ENCODE results near the gene SLCO2A1.
A peak's percentile ranks its signal among the peaks of the same experiment; 100 is the strongest.

Gene SLCO2A1

DNA sequence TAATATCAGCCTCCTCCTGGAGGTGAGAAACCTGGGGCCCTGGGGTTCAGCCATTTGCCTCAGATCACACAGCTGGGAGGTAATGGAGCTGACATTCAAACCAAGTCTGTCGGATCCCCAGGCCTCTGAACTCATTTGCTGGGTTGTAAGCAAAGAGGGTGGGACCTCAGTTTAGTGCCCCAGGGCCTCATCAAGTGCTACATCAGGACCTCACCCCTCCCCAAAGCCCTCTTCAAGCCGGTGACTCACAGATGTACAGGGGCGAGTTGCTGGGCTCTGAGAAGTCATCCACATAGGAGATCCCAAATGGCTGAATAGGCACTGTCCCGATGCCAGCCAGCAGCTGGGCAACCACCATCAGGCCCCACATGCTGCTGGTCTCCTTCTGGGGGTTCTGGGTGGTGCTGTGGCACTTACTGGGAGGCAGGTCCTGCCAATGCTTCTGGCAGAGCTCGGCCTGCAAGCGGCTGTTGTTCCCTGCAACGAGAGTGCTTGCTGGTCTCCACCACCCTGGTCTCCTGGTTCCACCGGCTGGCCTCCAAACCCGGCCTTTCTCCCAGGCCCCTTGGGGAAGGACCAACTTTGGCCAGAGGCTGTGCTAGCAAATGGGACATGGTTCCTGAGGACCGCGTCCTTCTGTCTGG is 74.9 kb downstream of the SLCO2A1 start:
- TF ChIP-seq, protein P1, sequence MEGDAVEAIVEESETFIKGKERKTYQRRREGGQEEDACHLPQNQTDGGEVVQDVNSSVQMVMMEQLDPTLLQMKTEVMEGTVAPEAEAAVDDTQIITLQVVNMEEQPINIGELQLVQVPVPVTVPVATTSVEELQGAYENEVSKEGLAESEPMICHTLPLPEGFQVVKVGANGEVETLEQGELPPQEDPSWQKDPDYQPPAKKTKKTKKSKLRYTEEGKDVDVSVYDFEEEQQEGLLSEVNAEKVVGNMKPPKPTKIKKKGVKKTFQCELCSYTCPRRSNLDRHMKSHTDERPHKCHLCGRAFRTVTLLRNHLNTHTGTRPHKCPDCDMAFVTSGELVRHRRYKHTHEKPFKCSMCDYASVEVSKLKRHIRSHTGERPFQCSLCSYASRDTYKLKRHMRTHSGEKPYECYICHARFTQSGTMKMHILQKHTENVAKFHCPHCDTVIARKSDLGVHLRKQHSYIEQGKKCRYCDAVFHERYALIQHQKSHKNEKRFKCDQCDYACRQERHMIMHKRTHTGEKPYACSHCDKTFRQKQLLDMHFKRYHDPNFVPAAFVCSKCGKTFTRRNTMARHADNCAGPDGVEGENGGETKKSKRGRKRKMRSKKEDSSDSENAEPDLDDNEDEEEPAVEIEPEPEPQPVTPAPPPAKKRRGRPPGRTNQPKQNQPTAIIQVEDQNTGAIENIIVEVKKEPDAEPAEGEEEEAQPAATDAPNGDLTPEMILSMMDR (IDR thresholded peaks at IDR 0.05) = no peak
- H3K27ac ChIP-seq = no peak overlapping the region
- no peak overlapping the region for H3K4me3 ChIP-seq
- no peak for DNase-seq (ENCODE audit: low spot score)

DNA sequence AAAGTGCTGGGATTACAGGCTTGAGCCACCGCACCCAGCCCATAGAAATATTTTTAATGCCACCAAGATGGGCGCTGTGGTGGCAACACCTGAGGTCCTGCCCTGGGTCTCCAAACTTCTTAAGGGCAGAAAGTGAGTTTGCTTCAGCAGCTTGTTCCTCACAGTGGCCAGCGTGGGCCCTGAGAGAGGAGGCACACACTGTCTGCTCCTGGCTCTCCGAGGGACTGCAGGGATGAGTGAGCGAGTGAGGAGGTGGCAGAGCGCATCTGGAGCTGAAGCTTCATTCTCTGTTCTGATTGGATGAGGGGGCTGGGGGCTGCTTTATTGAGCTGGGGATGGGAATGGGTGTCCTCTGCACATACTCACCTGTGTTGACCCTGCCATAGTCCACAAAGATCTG is 76.4 kb downstream of the SLCO2A1 start:
- no peak overlapping the region for H3K4me3 ChIP-seq
- DNase-seq (ENCODE audit: low spot score) = no peak
- H3K27ac ChIP-seq = no peak overlapping the region
- TF ChIP-seq, protein P1 (IDR thresholded peaks at IDR 0.05) = no peak

DNA sequence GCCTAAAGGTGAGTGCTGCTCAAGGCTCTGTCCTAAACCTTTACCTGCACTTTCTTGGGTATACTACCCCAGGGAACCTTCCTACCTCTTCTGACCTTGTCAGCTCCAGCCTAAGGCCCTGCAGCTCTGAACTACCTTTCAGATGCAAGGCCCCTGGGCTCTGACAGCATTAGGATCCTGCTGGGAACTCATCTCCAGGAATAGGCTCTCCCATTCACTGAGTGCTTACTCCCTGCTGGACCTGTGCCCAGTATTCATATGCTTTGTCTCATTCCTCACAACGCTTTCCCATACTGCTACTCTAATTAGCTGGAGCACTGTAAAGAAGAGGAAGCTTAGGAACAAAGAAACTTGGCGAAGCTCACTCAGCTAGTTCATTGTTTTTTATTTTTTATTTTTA is 80.3 kb downstream of the SLCO2A1 start:
- TF ChIP-seq, protein P1 (IDR thresholded peaks at IDR 0.05) = no peak
- H3K4me3 ChIP-seq = no peak overlapping the region
- DNase-seq (ENCODE audit: low spot score) = no peak
- peak overlapping the region in 1 of 2 donors; percentile 22 for H3K27ac ChIP-seq

DNA sequence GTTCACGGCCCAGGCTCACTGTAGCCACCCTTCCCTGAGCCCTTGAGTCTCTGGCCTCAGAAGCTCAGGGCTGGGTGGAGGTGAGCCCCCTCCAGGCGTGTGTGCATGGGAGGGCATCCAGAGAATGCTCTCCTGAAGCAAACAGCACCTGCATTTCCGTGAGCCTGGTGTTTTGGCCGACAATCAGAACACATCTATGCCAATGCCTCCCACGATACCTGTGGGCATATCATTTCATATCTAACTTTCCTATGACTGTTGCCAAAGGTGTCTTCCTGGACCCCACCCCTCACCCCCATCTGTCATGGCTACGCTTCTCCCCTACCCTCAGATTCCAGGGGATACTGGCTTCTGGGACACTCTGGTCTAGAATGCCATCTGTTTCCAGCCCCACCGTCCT is 80.7 kb downstream of the SLCO2A1 start:
- peak overlapping the region in 1 of 2 donors; percentile 22 for H3K27ac ChIP-seq
- no peak for DNase-seq (ENCODE audit: low spot score)
- TF ChIP-seq, protein P1 (IDR thresholded peaks at IDR 0.05) = no peak
- H3K4me3 ChIP-seq = no peak overlapping the region

DNA sequence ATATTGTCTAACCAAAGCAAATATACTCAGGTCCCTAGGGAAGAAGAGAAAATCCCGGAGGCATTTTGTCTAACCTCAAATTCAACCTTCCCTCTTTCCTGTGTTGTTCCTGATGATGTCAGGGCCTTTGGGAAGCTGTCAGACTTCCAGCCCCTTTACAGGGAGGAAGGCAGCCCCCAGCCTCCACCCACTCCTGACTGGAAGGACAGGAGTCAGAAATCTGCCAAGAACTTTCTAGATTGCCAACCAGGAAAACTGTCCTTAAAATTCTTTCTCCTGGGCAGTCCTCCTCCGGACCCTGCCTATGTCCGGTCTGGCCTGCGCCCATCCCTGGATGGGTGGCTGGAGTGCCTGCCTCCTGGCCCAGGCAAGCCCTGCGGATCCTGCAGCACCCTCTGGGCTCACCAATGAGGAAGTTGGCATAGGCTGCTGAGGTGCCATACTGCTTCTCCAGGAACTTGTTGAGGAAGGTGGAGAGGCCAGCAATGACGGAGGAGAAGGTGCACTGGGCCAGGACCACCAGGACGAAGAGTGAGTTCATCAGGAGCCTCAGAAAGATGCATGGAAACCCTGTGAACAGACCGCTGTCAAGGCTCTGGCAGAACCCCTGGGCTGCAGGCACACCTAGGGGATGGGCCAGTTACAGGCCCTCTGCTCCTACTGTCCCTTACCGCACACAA is 81.5 kb downstream of the SLCO2A1 start:
- Histone ChIP-seq H3K27ac (peak overlapping the region in 1 of 2 donors; percentile 28), H3K4me3 (no peak overlapping the region)
- no peak for DNase-seq (ENCODE audit: low spot score)
- TF ChIP-seq, protein P1 (IDR thresholded peaks at IDR 0.05) = no peak

DNA sequence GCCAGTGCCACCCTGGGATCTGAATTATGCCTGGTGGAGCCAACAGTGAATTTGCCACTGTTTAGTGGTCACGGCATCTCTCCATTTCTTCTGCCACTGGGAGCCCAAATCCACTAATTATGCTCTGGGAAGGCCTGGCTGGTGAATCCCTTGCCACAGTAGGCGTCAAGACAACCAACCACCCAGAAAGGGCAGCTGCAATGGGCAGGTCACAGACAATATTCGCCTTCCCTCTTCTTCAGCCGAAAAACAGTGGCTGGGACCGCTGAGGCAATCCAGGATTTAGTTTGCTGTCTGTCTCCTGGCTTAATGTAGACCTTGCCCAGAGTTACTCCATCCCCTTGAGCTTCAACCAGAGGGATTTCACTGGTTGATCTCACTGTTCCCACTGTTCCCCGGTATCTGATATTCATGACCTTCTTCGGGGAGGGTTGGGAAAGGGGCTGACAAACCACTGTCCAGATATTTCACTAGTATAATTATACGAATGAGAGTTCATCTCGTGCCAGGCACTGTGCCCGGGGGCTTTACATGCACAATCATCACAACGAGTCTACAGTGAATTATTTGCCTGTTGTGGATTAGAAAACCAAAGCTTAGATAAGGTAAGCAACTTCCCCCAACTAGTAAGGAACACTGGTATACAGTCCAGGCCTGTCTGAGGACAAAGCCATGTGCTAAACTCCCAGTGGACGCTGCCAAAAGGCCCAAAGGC is 84.2 kb downstream of the SLCO2A1 start:
- peak overlapping the region in 1 of 2 donors; percentile 48 for H3K27ac ChIP-seq
- H3K4me3 ChIP-seq = no peak overlapping the region
- DNase-seq (ENCODE audit: low spot score) = no peak
- TF ChIP-seq, protein P1 (IDR thresholded peaks at IDR 0.05) = no peak
